GM19467 (cell line): ENCODE data around the gene RPS6KA1.
"Not testable (repeated sequence)": the region's sequence is repeated elsewhere in the genome, so short reads cannot be mapped to it uniquely, and the experiment has no call there.

Source experiments
- ATAC-seq: cut with Tn5 transposase; IDR thresholded peaks from one replicate; pipeline ENCODE4 v1.9.1; 2021; ENCODE audit warnings: mild to moderate bottlenecking, moderate library complexity; ENCODE audit not compliant: unreplicated experiment

RPS6KA1 gene

DNA sequence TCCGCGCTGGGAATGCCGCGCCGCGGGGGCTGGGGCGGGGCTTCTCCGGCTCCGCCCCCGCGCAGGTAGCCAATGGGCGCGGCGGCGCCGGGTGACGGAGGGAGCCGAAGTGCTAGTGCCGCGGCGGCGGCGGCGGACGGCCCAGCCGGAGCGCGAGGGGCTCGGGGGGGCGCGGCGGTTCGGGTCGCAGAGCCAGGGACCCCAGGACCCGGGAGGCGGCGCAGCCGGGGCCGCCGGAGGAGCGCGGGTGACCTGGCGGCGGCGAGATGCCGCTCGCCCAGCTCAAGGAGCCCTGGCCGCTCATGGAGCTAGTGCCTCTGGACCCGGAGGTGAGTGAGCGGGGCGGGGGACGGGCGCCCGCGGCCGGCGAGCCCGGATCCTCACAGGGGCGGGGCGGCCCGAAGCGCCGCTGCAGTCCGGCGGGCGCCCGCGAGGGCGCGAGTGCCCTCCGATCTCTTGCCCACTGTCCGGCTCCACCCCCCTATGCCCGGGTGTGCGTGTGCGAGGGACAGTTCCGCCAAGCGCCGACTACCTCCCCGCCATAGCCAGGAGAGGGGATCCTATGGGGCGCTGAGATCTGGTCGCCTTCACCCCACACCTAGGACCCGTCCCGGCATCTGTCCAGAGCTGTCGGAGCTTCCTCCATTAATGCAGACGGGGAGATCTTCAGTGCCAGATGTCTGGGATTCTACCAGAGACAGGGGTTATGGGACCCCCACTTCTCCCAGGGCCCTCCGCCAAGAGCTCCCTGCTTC, at the start of gene RPS6KA1:
Gene RPS6KA1 (plus strand): TSS at position 107 of the 755 bp plus-strand sequence. CDS start 160 bp downstream, at position 267.
- peak; percentile 73 for ATAC-seq

DNA sequence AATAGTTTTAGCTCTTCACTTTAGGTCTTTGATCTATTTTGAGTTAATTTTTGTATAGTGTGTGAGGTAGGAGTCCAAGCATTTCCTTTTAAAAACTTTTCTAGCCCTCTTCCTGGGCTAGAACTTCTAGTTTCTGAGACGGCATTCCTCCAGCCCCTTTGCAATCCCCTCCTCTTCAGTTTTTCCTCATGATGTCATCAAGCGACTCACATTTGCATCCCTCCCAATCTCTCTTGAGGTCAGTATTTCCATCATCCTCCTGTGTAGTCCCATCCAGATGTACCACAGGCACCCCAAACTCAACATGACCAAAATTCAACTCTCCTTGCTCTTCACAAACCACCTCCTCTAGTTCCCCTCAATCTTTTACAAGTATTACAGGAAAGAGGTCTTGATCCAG, 46.6 kb upstream of the RPS6KA1 start:
- ATAC-seq = no peak

DNA sequence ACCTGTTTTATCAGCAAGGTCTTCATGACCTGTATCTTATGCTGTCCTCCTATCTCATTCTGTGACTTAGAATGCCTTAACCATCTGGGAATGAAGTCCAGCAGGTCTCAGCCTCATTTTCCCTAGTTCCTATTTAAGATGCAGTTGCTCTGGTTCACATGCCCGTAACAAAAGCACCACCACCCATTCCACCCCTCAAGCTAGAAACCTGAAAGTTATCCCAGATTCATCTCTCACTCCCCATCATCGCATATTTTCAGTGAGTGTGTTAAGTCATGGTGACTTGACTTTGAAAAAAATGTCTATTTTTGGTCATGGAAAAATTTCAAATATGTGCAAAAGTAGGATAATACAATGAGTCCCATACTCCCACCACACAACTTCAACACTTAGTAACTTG, 45.6 kb upstream of the RPS6KA1 start:
- no peak for ATAC-seq

- no peak for ATAC-seq
Observed at GRCh38 chr1:26490155-26490554, 39.4 kb upstream of the RPS6KA1 start.

DNA sequence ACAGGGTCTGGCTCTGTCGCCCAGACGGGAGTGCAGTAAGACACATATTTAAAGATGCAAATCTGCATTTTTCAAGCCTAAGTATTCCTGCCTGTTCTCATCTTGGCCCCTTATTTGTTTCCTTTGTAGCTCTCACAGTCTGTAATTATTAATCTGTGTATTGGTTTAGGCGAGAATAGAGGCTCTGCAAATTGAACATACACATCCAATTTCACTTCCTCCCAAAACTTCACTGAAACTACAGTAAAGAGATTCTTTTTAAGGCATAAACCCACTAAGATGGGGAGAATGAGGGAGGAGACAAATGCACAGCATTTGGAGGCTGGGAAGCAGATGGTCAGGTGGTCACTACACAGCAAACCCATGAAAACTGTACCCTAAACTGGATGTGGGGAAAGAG, 36.3 kb upstream of the RPS6KA1 start:
- no peak for ATAC-seq

GRCh38 chr1:26493938-26494337, 35.6 kb upstream of the RPS6KA1 start:
- no peak for ATAC-seq

GRCh38 chr1:26496861-26497260, 32.7 kb upstream of the RPS6KA1 start:
- ATAC-seq = no peak

- no peak for ATAC-seq
Observed at GRCh38 chr1:26498894-26499293, 30.7 kb upstream of the RPS6KA1 start.

- peak; percentile 57 for ATAC-seq
Observed at GRCh38 chr1:26500488-26501175, 28.9 kb upstream of the RPS6KA1 start.

GRCh38 chr1:26510711-26511110, 18.9 kb upstream of the RPS6KA1 start:
- not testable (repeated sequence) for ATAC-seq

DNA sequence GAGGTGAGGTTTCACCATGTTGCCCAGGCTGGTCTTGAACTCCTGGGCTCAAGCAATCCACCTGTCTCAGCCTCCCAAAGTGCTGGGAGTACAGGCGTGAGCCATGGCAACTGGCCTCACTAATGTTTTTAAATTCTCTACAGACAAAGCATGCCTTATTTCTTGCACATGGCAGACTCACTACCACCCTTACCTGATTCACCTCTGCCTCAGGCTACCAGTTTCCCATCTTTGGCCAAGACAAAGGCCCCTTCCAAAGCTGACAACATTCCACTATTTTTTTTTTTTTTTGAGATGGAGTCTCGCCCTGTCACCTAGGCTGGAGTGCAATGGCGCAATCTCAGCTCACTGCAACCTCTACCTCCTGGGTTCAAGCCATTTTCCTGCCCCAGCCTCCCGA, 13.7 kb upstream of the RPS6KA1 start:
- ATAC-seq = not testable (repeated sequence)

DNA sequence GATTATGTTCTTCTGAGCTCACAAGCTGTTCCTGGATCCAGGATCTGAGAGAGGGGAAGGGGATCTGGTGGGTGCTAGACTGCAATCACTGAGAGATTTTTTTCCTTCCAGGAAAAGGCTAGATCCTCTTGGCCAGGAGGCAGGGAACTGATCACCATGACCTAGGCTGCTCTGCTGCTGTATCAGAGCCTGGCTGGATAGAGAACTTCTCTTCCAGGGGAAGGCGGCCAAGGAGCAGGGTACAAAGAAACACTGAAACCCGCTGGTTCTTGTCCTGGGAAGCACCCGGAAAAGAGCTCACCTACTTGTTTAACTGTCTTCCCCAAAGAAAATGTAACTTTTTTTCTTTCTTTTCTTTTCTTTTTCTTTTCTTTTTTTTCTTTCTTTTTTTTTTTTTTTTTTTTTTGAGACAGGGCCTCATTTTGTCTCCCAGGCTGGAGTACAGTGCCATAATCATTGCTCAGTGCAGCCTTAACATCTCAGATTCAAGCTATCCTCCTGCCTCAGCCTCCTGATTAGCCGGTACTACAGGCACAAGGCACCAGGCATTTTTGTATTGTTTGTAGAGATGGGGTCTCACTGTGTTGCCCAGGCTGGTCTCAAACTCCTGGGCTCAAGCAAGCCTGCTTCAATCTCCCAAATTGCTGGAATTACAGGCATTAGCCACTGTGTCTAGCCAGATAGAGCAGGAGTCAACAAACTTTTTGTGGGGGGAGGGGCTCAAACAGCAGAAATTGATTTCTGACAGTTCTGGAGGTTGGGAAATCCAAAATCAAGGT, 12.4 kb upstream of the RPS6KA1 start:
- ATAC-seq = no peak

DNA sequence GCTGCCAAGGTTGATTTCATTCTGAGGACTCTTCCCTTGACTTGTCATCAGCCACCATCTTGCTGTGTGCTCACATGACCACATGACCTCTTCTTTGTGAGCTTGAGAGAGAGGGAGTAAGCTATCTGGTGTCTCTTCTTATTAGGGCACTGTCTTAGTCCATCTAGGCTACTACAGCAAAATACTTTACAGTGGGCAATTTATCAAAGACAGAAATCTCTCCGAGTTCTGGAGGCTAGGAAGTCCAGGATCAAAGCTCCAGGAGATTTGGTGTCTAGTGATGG, 11.9 kb upstream of the RPS6KA1 start:
- no peak for ATAC-seq

- ATAC-seq = no peak
Observed at GRCh38 chr1:26518355-26518754, 11.2 kb upstream of the RPS6KA1 start.

DNA sequence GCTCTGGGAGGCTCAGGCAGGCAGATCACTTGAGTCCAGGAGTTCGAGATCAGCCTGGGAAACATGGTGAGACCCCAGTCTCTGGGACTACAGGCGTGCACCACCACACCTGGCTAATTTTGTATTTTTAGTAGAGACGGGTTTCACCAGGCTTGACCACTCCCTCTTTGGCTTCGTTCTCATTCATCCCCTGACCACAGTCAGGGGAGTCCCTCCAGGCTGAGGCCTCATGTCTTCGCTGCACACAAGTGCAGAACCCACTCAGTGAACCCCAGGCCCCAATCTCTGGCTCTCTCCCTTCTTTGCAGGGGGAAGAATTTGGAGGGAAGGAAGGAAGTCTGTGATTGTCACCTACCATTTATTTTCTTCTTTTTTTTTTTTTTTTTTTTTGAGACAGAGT, 9.2 kb upstream of the RPS6KA1 start:
- ATAC-seq = no peak

GRCh38 chr1:26521669-26522030, 7.9 kb upstream of the RPS6KA1 start:
- ATAC-seq = no peak

DNA sequence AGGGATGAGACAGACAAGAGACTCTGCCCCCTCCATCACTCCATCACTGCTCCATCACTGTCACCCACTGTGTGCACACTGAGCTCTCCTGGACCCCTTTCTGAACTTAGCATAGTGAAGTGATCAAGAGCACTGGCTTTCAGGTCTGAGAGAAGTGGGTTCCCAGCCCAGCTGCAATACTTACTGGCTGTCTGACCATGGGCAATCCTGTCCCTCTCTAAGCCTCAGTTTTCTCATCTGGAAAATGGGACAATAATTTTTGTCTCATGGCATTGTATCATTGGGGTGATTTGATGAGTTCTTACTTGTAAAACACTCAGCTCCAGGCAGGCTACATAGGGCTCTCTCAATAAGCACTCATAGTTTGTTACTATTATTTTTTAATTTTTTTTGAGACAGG, 7.5 kb upstream of the RPS6KA1 start:
- no peak for ATAC-seq

DNA sequence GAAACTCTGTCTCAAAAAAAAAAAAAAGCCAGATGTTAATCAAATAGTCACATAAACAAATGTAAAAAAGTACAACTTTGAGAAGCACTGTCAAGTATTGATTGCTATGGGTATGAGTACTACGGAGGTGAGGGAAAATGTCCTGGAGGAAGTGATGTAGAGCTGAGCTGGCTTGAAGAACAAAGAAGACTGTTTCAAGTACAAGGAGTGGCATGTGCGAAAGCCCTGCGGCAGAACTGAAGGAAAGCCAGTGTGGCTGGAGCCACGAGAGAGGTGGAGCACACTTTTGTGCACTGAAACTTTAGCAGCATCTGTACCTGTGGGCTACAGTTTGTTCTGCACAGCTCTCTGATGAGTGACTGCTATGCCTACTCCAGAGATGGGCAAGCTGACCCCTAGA, 5.4 kb upstream of the RPS6KA1 start:
- ATAC-seq = no peak

DNA sequence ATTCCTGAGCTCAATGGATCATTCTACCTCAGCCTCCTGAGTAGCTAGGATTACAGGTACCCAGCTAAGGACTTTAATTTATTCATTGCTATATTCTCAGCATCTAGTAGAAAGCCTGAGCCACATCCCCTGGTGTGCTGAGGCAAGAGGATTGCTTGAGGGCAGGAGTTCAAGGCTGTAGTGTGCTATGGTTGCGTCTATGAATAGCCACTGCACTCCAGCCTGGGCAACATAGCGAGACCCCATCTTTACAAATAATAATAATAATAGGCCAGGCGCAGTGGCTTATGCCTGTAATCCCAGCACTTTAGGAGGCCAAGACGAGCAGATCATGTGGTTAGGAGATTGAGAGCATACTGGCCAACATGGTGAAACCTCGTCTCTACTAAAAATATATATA, 3.3 kb upstream of the RPS6KA1 start:
- ATAC-seq = no peak

GRCh38 chr1:26529405-26529654, 231 bp upstream of the RPS6KA1 start:
- no peak for ATAC-seq

GRCh38 chr1:26530410-26530894, 891 bp downstream of the RPS6KA1 start:
- no peak for ATAC-seq
